ENCODE results near the gene IRAG1. TPM values are rescaled to one million over a fixed set of nuclear protein-coding genes. Genes with fewer than 3 reads are reported as not detected.

Gene IRAG1
- polyA plus RNA-seq, 1 donor from 2014 or later: 0.14 TPM

GRCh38 chr11:10735481-10736475, 42.2 kb upstream of the IRAG1 start:
- no peak overlapping the region for H3K27ac ChIP-seq (ENCODE audit: low read length)
- no peaks in the 10 kb centered on the region for H3K36me3 ChIP-seq (ENCODE audit: insufficient read depth, low read length)
- no peaks in the 10 kb centered on the region for H3F3A ChIP-seq (ENCODE audit: insufficient read depth, low read length, poor library complexity, severe bottlenecking)
- no peaks in the 10 kb centered on the region for H4K20me1 ChIP-seq (ENCODE audit: insufficient read depth)
- H3K27me3 ChIP-seq (ENCODE audit: insufficient read depth, low read depth, low read length): no peaks in the 10 kb centered on the region
- TF ChIP-seq SMC3 (conservative IDR thresholded peaks at IDR 0.05; ENCODE audit: poor library complexity) (peak; percentile 99), TAF1 (IDR thresholded peaks at IDR 0.05; ENCODE audit: low read depth) (no peak), POLR2AphosphoS5 (IDR thresholded peaks at IDR 0.05) (no peak), EP300 (conservative IDR thresholded peaks at IDR 0.05; ENCODE audit: poor library complexity, severe bottlenecking) (no peak), MXI1 (conservative IDR thresholded peaks at IDR 0.05; ENCODE audit: poor library complexity, severe bottlenecking) (peak; percentile 30), RAD21 (conservative IDR thresholded peaks at IDR 0.05) (peak; percentile 99), EZH2 (IDR thresholded peaks at IDR 0.05; ENCODE audit: borderline replicate concordance, insufficient read depth, low read length, poor library complexity, severe bottlenecking) (no peak)
- TF ChIP-seq, protein P1, sequence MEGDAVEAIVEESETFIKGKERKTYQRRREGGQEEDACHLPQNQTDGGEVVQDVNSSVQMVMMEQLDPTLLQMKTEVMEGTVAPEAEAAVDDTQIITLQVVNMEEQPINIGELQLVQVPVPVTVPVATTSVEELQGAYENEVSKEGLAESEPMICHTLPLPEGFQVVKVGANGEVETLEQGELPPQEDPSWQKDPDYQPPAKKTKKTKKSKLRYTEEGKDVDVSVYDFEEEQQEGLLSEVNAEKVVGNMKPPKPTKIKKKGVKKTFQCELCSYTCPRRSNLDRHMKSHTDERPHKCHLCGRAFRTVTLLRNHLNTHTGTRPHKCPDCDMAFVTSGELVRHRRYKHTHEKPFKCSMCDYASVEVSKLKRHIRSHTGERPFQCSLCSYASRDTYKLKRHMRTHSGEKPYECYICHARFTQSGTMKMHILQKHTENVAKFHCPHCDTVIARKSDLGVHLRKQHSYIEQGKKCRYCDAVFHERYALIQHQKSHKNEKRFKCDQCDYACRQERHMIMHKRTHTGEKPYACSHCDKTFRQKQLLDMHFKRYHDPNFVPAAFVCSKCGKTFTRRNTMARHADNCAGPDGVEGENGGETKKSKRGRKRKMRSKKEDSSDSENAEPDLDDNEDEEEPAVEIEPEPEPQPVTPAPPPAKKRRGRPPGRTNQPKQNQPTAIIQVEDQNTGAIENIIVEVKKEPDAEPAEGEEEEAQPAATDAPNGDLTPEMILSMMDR (IDR thresholded peaks at IDR 0.05; ENCODE audit: poor library complexity, severe bottlenecking): peak; percentile 98
- TF ChIP-seq, protein P2, sequence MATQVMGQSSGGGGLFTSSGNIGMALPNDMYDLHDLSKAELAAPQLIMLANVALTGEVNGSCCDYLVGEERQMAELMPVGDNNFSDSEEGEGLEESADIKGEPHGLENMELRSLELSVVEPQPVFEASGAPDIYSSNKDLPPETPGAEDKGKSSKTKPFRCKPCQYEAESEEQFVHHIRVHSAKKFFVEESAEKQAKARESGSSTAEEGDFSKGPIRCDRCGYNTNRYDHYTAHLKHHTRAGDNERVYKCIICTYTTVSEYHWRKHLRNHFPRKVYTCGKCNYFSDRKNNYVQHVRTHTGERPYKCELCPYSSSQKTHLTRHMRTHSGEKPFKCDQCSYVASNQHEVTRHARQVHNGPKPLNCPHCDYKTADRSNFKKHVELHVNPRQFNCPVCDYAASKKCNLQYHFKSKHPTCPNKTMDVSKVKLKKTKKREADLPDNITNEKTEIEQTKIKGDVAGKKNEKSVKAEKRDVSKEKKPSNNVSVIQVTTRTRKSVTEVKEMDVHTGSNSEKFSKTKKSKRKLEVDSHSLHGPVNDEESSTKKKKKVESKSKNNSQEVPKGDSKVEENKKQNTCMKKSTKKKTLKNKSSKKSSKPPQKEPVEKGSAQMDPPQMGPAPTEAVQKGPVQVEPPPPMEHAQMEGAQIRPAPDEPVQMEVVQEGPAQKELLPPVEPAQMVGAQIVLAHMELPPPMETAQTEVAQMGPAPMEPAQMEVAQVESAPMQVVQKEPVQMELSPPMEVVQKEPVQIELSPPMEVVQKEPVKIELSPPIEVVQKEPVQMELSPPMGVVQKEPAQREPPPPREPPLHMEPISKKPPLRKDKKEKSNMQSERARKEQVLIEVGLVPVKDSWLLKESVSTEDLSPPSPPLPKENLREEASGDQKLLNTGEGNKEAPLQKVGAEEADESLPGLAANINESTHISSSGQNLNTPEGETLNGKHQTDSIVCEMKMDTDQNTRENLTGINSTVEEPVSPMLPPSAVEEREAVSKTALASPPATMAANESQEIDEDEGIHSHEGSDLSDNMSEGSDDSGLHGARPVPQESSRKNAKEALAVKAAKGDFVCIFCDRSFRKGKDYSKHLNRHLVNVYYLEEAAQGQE (IDR thresholded peaks at IDR 0.05; ENCODE audit: borderline replicate concordance): no peak
- no peaks in the 10 kb centered on the region for H3K9me2 ChIP-seq (ENCODE audit: insufficient read depth, low read length)
- H3K4me3 ChIP-seq (ENCODE audit: low read length): peak overlapping the region; percentile 49
- no peak overlapping the region for H3K9ac ChIP-seq (ENCODE audit: low read length)
- no peaks in the 10 kb centered on the region for H3K79me2 ChIP-seq (replicated peaks; ENCODE audit: insufficient read depth, low read length)
- H3K4me2 ChIP-seq (ENCODE audit: low read length): no peak overlapping the region
- H2AFZ ChIP-seq (ENCODE audit: low read depth, low read length): peak overlapping the region; percentile 11
- H3K9me3 ChIP-seq (ENCODE audit: low read length): no peaks in the 10 kb centered on the region

GRCh38 chr11:10731064-10731680, 37.6 kb upstream of the IRAG1 start:
- H3K36me3 ChIP-seq (ENCODE audit: insufficient read depth, low read length): no peaks in the 10 kb centered on the region
- H3K27ac ChIP-seq (ENCODE audit: low read length): no peak overlapping the region
- H2AFZ ChIP-seq (ENCODE audit: low read depth, low read length): no peak overlapping the region
- no peaks in the 10 kb centered on the region for H4K20me1 ChIP-seq (ENCODE audit: insufficient read depth)
- no peaks in the 10 kb centered on the region for H3K9me3 ChIP-seq (ENCODE audit: low read length)
- no peaks in the 10 kb centered on the region for H3K9me2 ChIP-seq (ENCODE audit: insufficient read depth, low read length)
- no peak overlapping the region for H3K4me3 ChIP-seq (ENCODE audit: low read length)
- H3K79me2 ChIP-seq (replicated peaks; ENCODE audit: insufficient read depth, low read length): no peaks in the 10 kb centered on the region
- H3K27me3 ChIP-seq (ENCODE audit: insufficient read depth, low read depth, low read length): no peaks in the 10 kb centered on the region
- no peaks in the 10 kb centered on the region for H3F3A ChIP-seq (ENCODE audit: insufficient read depth, low read length, poor library complexity, severe bottlenecking)
- TF ChIP-seq, protein P2 (IDR thresholded peaks at IDR 0.05; ENCODE audit: borderline replicate concordance): no peak
- TF ChIP-seq SMC3 (conservative IDR thresholded peaks at IDR 0.05; ENCODE audit: poor library complexity) (no peak), EZH2 (IDR thresholded peaks at IDR 0.05; ENCODE audit: borderline replicate concordance, insufficient read depth, low read length, poor library complexity, severe bottlenecking) (no peak), RAD21 (conservative IDR thresholded peaks at IDR 0.05) (no peak), POLR2AphosphoS5 (IDR thresholded peaks at IDR 0.05) (no peak), MXI1 (conservative IDR thresholded peaks at IDR 0.05; ENCODE audit: poor library complexity, severe bottlenecking) (no peak), EP300 (conservative IDR thresholded peaks at IDR 0.05; ENCODE audit: poor library complexity, severe bottlenecking) (no peak), TAF1 (IDR thresholded peaks at IDR 0.05; ENCODE audit: low read depth) (no peak)
- TF ChIP-seq, protein P1 (IDR thresholded peaks at IDR 0.05; ENCODE audit: poor library complexity, severe bottlenecking): no peak
- H3K9ac ChIP-seq (ENCODE audit: low read length): no peak overlapping the region
- H3K4me2 ChIP-seq (ENCODE audit: low read length): no peak overlapping the region

All from neural cell (in vitro differentiated cells).